ENCODE measurements around the gene IKBIP. TPM values are rescaled to one million over a fixed set of nuclear protein-coding genes. Genes with fewer than 3 reads are reported as not detected.

IKBIP gene
- total and polyA plus RNA-seq, 2 donors (not counting 3 experiments of a cell fraction or from before 2014, with no cell fraction given) = 12.9 to 56.8 TPM

DNA sequence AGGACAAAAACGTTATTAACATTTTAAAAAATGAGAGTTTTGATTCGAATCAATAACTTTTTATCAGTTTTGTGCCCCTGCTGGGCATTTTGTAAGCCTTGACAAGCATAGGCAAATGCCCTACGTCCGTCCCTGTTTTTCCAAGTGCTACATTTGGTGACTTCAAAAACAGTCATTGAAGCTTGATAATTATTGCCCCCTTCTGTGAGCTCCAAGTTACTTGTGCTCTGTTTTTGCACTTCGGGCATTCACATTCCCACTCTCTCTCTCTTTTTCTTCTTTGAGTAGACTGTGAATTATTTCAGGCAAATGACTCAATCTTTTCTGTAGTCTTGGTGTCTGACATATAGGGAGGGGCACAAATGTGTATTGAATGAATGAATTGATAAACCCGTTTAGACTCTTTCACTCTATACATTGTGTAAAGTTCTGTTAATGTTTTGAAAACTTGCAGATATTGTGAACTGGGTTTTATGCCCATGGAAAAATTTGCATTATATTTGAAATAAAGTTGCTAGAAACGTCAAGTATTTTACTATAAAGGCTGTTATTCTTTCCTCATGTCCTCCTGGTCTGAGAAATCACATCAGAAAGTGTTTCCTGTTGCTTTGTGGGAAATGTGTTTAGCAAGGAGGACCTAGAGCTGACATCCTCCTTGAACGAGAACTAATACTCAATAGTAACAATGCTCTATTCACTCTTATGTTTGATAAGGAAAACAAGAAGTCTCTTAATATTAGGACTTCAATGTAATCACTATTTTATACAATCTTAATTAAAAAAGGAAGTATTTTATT is 1.9 kb upstream of the IKBIP start:
- Histone ChIP-seq H3K4me3 (replicated peaks in 1 of 3; ENCODE audit: insufficient read depth in 1 of 3, low read depth in 1 of 3, low read length in 3 of 3) (peak overlapping the region; percentile 67 to 89 (median 87)), H3K4me1 (ENCODE audit: control insufficient read depth, extremely low read depth, insufficient read depth, low read length) (peaks cover 11% of the 10 kb centered on the region), H2AFZ (ENCODE audit: low read depth, low read length) (no peak overlapping the region), H4K20me1 (replicated peaks; ENCODE audit: control insufficient read depth, extremely low read depth, insufficient read depth, low read length) (no peaks in the 10 kb centered on the region), H3K9ac (replicated peaks; ENCODE audit: extremely low read depth, insufficient read depth, low read length) (peak overlapping the region; percentile 81), H3K4me2 (ENCODE audit: insufficient read depth, low read length) (peak overlapping the region; percentile 99), H3K27me3 (ENCODE audit: control insufficient read depth in 2 of 2, insufficient read depth in 2 of 2, low read length in 2 of 2) (no peaks in the 10 kb centered on the region), H3K79me2 (ENCODE audit: control insufficient read depth, insufficient read depth, low read length) (peaks cover 47% of the 10 kb centered on the region), H3K9me1 (replicated peaks; ENCODE audit: control insufficient read depth, extremely low read depth, insufficient read depth, low read length) (no peaks in the 10 kb centered on the region), H3K27ac (ENCODE audit: insufficient read depth, low read depth, low read length) (peak overlapping the region; percentile 10), H3K36me3 (ENCODE audit: control insufficient read depth in 2 of 2, extremely low read depth in 1 of 2, insufficient read depth in 2 of 2, low read length in 2 of 2) (peaks cover 5 to 8% of the 10 kb centered on the region in 2 experiments), H3K9me3 (replicated peaks; ENCODE audit: control insufficient read depth, insufficient read depth, low read length) (no peaks in the 10 kb centered on the region)
- dilution Hi-C loops (cut with MboI; ENCODE audit: extremely low pct_ligation_motif_present, low sequenced_read_pairs) (no loop called here), intact Hi-C loops (cut with micrococcal nuclease) (no loop called here)
- DNase-seq (ENCODE audit: low read depth, low spot score) (peak; percentile 49), FAIRE-seq (peak; percentile 43)
- TF ChIP-seq, protein P1, sequence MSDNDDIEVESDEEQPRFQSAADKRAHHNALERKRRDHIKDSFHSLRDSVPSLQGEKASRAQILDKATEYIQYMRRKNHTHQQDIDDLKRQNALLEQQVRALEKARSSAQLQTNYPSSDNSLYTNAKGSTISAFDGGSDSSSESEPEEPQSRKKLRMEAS (IDR thresholded peaks at IDR 0.05; ENCODE audit: insufficient read depth, insufficient read length) = no peak
- TF ChIP-seq POLR2A (IDR thresholded peaks at IDR 0.05; ENCODE audit: low read depth, low read length) = no peak
- no peak for TF ChIP-seq POLR2AphosphoS5 (IDR thresholded peaks at IDR 0.05; ENCODE audit: insufficient read depth, low read depth, low read length)
- TF ChIP-seq FOS (IDR thresholded peaks at IDR 0.05; ENCODE audit: borderline replicate concordance, insufficient read depth, low read length) = peak; percentile 7
- no peak for TF ChIP-seq JUN (IDR thresholded peaks at IDR 0.05; ENCODE audit: borderline replicate concordance, insufficient read depth, insufficient read length, low read depth)
- TF ChIP-seq, protein P2, sequence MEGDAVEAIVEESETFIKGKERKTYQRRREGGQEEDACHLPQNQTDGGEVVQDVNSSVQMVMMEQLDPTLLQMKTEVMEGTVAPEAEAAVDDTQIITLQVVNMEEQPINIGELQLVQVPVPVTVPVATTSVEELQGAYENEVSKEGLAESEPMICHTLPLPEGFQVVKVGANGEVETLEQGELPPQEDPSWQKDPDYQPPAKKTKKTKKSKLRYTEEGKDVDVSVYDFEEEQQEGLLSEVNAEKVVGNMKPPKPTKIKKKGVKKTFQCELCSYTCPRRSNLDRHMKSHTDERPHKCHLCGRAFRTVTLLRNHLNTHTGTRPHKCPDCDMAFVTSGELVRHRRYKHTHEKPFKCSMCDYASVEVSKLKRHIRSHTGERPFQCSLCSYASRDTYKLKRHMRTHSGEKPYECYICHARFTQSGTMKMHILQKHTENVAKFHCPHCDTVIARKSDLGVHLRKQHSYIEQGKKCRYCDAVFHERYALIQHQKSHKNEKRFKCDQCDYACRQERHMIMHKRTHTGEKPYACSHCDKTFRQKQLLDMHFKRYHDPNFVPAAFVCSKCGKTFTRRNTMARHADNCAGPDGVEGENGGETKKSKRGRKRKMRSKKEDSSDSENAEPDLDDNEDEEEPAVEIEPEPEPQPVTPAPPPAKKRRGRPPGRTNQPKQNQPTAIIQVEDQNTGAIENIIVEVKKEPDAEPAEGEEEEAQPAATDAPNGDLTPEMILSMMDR (IDR thresholded peaks at IDR 0.05; ENCODE audit: extremely low read depth in 1 of 2, insufficient read depth in 1 of 2, low read depth in 1 of 2, low read length in 2 of 2) = no peak
- TF ChIP-seq MYC (IDR thresholded peaks at IDR 0.05; ENCODE audit: low read depth, low read length) = no peak
- ChIA-PET POLR2A (no interaction called here), CTCF (interaction anchor here (0.9 to 1.7 kb wide), 7 partner anchors 10 to 156 kb away, joined by 3 to 11 read pairs (median 4); no protein-coding TSS in a partner anchor)
- no TSS peak for BruUV-seq (replicated peaks)

All from endothelial cell of umbilical vein (primary cell).